GM19328 (cell line): ENCODE data around the gene INPPL1.

Experiments used
- ATAC-seq: cut with Tn5 transposase; IDR thresholded peaks from one replicate; pipeline ENCODE4 v1.9.1; 2021; ENCODE audit warnings: mild to moderate bottlenecking, moderate library complexity; ENCODE audit not compliant: unreplicated experiment

Gene INPPL1

DNA sequence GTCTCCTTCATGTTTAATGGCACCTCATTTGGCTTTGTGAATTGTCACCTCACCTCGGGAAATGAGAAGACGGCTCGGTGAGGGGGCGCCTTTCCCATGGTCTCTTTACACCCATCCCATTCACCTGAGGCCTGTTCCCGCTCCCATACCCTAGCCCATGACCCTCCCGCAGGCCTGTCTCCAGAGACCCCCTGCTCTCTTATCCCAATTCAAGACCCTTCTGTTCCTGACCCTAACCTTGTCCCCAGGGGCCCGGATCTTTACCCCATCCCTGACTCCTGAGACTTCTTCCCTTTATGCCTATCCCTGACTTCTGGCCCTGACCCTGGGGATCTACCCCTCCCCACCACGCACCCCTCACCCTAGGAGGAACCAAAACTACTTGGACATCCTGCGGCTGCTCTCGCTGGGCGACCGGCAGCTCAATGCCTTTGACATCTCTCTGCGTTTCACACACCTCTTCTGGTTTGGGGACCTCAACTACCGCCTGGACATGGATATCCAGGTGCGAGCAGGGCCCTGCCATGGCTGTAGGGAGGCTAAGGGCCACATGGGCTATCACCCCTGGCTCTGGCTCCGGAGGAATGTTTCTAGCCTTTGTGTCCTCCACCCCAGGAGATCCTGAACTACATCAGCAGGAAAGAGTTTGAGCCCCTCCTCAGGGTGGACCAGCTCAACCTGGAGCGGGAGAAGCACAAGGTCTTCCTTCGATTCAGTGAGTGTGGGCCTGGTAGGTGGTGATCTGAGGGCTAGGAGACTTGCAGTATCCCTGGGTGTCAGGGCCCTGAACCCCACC lies 7.9 kb downstream of the INPPL1 start:
- ATAC-seq = no peak

DNA sequence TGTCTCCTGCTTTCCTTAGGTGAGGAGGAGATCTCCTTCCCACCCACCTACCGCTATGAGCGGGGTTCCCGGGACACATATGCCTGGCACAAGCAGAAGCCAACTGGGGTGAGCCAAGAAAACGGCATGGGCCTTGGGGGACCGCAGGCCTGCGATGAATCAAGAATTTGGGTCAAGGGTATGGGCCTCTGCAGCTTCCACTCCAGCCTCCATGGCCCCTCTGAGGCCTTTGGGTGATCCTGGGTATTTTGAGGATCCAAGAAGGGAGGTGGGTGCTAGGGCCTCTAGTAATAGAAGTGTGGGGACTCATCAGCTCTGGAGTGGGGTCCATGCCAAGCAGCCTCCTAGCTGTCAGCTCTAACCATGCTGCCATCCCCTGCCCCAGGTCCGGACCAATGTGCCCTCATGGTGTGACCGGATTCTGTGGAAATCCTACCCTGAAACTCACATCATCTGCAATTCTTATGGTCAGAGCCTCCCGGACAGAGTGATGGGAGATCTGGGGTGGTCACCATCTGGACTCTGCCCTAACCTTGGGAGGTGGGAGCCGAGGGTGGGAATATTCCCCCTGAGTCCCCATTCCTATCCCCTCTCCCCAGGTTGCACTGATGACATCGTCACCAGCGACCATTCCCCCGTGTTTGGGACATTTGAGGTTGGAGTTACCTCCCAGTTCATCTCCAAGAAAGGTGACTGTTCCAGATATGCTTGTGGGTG lies 8.6 kb downstream of the INPPL1 start:
- ATAC-seq = no peak

DNA sequence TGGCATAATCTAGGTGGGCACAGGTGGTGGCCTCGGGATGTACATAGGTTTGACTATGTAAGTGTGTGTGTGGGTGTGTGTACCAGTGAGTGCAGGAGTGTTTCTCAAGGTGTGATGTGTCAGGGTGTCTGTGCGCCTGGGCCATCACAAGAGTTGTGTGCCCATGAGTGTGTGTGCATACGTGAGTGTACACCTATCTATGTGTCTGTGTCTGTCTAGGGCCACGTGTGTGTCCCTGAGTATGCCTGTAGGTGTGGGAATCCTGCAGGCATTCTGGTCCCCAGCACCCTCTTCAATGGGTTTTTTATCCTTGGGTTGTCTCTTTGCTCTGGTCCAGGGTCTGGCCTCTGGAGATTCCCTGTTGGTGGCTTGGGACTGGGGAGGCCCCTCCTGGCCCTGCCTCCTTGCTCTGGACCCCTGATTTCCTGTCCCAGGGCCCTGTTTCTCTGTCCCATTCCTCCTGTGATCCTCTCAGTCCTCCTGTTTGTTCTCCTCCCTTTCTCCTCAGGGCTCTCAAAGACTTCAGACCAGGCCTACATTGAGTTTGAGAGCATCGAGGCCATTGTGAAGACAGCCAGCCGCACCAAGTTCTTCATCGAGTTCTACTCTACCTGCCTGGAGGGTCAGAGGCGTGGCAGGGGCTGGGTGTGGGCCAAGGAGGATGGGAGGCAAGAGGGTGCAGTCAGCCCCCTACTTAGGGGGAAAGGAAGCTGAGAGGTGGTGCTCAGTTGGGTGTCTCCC lies 9.4 kb downstream of the INPPL1 start:
- ATAC-seq = no peak

DNA sequence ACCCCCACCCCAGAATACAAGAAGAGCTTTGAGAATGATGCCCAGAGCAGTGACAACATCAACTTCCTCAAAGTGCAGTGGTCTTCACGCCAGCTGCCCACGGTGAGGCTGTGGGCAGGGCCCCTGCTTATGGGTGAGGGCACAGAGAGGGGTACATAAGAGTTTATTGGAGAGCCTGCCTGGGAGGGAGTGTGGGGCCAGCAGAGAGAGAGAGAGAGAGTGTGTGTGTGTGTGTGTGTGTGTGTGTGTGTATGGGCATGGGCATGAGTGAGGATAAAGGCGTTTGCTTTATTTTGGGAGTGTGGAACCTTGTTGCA lies 9.9 kb downstream of the INPPL1 start:
- no peak for ATAC-seq

DNA sequence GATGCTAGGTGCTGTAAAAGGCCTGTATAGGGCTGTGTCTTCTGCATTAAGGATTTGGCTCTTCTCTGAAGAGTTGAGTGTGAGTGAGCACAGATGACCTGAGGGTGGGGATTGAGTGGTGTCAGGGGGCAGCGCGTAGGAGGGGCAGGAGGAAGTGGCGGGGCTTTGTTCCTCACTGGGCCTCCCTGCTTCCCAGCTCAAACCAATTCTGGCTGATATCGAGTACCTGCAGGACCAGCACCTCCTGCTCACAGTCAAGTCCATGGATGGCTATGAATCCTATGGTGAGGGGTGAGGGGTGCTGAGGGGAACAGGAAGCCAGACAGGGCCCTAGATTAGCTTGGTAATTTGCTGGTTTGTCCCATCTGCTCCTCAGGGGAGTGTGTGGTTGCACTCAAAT lies 10.4 kb downstream of the INPPL1 start:
- no peak for ATAC-seq

DNA sequence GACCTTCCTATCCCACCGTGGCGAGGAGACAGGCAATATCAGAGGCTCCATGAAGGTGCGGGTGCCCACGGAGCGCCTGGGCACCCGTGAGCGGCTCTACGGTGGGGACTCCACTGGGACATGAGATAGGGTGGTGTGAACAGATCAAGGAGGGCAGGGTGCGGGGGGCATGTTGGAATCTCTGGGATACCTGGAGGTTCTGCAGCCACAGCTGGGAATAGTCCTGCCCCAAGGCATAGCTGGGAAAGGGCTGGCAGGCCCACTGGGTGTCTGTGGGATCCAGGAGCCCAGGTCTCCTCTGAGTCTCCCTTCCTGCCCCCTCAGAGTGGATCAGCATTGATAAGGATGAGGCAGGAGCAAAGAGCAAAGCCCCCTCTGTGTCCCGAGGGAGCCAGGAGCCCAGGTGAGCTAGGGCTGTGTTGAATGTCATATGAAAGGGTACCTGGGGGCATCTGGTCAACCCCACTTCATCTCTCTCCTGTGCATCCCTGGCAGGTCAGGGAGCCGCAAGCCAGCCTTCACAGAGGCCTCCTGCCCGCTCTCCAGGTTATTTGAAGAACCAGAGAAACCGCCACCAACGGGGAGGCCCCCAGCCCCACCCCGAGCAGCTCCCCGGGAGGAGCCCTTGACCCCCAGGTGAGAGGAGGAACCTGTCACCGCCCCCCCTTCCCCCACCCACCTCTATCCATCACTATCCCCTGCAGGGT lies 10.9 kb downstream of the INPPL1 start:
- no peak for ATAC-seq

DNA sequence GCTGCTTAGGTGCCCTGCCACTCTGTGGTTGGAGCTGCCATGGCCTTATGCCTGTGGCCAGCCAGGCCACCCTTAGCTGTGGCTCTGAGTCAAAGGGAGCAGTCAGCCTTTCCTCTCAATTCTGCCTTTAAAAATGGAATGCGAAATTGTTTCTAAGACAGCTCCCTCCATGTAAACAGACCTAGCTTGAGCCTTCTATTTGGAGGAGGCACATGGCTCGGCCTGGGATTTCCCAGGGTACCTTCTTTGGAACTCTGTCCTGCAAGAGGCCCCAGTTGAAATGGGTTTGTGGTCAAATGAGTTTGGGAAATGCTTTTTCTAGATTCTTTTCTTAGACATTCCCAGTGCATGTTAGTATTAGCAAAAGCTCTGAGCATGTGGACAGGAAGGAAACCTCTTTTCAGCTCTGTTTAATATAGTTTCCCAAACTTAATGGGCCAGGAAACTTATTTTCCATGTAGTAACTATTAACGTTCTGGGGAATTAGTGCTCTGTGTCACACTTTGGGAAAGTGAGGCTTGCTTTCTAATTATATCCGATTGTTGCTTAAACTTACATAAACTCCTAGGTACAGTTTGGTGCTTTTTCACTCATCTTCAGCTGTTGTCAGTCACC lies 11.6 kb downstream of the INPPL1 start:
- no peak for ATAC-seq

DNA sequence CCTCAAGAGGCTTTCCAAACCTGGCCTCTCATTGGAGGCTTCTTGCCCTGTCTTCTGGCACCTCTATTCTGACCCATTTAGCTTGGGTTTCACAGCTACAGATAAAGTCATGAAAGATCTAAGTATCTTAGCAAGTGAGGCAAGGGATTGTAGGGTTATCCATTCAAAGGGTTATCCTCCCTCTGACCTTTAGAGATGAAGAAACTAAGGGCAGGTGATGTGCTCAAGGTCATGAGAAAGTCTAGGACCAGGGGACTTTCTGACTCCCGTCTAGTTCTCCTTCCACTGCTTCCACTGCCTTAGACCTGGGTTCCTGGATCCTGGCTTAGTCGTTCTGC lies 12.2 kb downstream of the INPPL1 start:
- no peak for ATAC-seq

DNA sequence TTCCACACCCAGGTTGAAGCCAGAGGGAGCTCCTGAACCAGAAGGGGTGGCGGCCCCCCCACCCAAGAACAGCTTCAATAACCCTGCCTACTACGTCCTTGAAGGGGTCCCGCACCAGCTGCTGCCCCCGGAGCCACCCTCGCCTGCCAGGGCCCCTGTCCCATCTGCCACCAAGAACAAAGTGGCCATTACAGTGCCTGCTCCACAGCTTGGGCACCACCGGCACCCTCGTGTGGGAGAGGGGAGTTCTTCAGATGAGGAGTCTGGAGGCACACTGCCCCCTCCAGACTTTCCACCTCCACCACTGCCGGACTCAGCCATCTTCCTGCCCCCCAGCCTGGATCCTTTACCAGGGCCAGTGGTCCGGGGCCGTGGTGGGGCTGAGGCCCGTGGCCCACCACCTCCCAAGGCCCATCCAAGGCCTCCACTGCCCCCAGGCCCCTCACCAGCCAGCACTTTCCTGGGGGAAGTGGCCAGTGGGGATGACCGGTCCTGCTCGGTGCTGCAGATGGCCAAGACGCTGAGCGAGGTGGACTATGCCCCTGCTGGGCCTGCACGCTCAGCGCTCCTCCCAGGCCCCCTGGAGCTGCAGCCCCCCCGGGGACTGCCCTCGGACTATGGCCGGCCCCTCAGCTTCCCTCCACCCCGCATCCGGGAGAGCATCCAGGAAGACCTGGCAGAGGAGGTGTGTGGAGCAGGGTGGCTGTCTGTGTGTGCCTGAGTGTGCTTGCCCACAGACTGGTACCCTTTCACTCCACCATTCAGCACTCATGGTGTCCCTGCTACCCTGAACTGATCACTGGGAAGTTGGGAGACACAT lies 12.8 kb downstream of the INPPL1 start:
- no peak for ATAC-seq

DNA sequence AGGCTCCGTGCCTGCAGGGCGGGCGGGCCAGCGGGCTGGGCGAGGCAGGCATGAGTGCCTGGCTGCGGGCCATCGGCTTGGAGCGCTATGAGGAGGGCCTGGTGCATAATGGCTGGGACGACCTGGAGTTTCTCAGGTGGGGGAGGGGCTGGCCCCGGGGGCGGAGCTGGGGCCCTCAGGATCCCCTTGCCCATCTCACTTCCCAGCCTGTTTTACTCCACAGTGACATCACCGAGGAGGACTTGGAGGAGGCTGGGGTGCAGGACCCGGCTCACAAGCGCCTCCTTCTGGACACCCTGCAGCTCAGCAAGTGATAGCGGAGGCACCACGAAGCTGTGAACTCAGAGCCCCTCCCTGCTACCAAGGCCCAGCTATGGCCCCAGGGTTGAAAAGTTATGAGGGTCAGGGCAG lies 13.5 kb downstream of the INPPL1 start:
- no peak for ATAC-seq

DNA sequence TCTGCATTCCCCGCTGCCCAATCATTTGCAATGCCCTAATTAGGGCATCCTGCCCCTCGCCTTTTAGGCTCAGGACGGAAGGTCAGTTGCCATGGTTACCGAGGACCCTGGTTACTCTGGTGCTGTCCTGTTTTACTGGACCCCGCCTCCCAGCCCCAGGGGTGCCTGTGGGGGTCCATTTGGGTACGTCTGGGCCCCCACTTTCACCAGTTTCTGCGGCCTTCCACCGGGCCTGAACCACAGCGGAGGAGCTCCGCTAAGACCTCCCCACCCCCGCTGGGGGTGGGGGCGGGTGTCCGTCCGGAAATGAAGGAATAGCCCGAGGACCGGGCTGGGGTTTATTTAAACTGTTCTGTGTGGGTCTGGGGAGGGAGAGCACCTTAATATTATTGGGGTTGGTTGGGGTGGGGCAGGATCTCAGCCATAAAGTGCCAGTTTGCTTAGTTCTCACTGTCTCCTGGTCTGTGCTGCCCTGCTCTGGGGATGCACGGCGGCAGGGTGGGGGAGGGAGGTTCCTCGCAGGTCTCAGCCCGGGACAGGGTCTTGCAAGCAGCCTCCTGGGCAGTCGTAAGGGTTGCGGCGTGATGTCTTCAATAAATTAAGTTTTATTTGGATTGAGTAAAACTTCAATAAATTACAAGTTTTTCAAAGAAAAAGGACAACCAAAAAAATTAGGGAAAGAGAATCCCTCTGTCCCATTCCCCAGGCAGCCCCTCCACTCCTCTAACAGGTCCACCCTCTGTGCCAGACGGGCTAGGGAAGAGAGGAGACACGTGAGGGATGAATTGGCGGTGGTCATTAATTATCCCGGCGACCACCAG lies 14.1 kb downstream of the INPPL1 start:
- ATAC-seq = no peak

DNA sequence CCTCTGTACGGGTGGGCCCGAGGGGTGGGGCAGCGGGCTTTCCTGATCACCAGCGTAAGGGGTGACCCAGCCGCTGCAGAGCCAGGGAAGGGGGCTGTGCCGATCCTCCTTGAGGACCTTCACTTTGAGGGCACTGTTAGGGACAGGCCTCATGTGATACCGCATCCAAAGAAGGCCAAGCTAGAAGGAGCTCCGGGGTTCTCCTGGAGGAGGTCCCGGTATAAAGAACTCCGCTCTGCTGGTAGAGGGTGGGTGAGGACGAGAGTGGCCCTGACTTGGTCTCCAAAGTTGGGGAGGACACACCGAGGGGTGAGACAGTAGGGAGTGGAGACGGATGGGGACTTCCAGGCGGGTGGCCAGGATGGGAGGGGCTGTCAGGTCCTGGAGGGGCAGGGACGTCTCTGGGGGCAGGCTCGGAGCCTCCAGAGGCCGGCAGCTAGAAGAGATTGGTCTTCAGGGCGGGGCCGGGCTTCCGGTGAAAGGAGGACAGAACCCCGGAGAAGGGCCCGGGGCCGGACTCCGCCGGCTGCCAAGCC lies 14.8 kb downstream of the INPPL1 start:
- no peak for ATAC-seq

DNA sequence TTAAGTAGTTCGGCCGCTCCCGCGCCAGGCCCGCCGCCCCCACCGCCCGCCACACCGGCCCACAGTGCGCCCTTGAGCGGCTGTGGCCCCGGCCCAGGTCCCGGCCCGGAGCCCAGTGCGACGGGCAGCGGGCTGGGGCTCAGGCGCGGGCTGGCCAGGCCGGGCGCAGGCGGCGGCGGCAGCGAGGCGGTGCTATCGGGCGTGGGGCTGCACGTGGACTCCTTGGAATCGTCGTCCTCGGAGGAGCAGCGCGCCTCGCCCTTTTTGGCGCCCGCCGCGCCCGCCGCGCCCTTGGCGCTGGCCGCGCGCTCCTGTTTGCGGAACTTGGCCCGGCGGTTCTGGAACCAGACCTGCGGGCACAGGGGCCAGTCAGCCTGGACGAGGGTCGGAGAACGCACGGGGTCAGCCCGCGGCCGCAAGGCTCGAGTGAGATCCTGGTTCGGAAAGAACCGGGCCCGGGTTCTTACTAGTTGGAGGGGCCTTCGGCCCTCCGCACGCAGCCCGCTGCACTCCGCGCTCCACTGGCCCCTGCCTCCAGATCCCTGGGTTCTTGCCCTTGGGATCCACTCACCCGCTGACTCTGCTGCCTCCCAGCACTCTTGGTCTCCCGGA lies 15.4 kb downstream of the INPPL1 start:
- no peak for ATAC-seq

DNA sequence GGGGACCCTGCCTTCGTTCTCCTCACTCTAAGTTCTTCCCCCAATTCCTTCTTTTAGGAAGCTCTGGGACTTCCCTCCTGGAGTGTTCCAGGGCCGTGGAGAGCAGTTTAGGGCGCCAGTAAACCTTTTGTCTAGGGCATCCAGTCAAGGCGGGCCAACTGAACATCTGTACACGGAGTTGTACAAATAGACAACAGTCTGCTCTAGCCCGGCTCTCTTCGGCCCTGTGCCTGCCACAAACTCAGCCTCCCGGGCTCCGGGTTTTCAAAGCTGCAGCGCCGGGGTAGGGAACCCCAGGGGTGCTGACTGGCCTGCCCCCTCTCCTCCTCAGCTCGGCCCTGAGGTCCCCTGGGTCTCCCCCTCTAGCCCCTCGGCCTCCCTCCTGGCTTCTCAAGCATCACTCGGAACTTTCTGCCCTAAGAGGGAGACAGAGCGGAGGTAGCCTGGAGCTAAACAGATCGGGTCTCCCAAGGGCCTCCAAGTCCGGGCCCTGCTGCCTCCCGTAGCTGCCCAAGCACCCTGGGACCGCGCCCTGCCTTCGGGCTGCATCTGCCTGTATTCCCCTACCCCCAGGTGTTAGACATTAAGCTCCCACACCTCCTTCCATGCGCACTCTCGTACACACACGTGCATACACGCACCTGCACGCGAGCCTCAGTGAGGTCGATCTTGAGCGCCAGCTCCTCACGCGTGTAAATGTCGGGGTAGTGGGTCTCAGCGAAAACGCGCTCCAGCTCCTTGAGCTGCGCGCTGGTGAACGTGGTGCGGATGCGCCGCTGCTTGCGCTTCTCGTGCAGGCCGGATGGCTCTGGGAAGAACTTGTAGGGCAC lies 16.1 kb downstream of the INPPL1 start:
- no peak for ATAC-seq

DNA sequence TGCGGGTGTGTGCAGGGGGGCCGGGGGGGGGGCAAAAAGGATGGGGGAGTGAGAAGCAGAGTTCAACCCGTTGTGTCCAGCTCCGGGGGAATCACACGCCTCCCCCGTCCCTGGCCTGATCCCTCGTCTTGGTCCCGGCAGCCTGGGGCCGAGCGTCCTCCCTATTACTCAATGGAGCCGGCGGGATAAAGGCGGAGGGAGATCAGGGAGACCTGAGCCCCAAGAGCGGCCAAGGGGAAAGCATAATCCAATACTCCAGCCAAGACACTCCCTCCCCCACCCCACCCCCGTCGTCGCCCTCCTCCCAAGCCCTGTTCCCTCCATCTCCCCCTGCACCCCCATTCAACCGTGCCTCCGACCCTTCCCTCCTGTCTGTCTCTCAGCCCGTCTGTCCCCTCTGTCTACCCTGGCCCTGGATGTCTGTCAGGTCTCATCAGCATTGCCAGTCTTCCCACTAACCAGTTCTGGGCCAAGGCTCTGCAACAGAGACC lies 16.8 kb downstream of the INPPL1 start:
- ATAC-seq = no peak

DNA sequence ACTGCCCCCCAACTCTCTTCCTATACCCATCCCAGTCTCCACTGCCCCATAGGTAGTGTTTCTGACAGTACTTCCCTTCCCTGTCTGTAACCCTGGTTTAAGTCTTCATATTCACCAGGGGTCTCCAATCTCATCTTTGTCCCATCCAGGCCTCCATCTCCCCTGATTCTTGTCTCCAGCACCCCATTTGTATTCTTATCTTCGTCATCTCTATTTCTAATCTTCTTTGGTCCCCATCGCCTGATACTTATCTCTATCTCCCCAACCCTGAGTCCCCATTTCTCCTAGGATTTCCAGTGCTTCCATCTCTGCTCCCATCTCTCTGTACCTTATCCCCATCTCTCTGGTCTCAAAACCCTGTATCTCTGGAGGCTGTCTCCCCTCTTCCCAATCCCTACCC lies 17.6 kb downstream of the INPPL1 start:
- ATAC-seq = no peak

DNA sequence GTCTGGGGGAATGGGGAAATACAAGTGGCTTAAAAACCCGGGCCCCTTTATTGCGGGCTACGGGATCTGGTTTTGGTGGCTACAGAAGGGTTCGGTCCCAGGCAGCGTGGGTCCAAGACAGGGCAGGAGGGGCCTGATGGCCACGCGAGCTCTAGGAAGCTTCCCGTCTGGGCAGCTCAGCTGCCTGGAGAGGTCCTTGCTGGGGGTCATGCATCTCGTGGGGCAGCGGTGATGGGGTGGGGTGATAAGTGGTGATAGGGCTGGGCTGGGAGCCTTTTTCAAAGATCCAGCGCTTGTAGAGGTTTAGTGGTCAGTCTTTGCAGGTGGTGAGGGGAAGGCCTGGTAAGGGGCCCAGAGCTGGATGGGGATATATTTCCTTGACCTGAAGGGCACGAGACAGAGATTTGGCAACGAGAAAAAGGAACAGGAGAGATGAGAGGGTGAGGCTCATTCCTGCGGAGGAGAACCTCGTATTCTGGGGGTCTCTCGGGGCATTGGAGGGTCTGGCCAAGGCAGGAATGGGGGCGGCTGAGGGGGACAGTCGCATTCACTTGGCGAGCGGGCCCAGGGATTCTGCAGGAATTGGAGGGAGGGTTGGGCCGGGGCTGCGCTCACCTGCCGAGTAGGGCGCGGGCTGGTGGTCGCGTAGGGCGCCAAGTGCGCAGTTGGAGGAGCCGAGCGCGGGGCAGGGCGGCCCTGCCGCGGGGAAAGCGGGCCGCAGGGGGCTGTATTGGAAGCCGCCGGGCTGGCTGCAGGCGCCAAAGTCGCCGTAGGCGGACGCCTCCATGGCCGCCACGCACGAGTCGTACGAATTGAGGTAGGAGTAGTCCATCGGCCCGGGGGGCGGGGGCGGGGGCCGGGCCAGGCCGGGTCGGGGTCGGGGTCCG lies 18.8 kb downstream of the INPPL1 start:
- no peak for ATAC-seq
